ENCODE measurements around the gene BLOC1S5.

Gene BLOC1S5, protein sequence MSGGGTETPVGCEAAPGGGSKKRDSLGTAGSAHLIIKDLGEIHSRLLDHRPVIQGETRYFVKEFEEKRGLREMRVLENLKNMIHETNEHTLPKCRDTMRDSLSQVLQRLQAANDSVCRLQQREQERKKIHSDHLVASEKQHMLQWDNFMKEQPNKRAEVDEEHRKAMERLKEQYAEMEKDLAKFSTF

GRCh38 chr6:8063761-8064637, at the start of gene BLOC1S5:
Gene BLOC1S5, minus strand, starts transcription at chr6:8064389. Its CDS starts 13 bp downstream, at chr6:8064376.
- DNase-seq = peak; percentile 98 to 99

DNA sequence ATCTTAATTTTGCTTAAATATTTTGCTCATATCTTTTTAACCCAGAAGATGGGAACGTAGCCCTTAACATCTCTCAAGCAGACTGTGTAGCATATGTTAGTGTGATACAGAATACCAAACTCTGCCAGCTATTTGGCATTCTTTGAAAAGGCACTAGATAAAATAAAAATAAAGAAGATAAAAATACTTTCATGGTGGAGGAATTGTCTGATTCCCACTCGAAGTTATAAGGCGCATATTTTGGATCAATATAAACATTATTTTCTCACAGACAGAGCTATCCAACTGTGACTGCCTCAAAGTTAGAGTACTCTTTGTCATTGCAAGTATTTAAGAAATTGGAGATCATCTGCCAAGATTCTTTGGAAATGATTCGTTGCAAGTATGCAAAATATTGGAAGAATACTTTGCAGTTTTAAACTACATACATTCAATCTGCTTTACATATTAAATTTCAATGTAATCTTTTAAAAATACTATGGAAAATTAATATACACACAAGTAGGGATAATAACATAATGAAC, 49.0 kb upstream of the BLOC1S5 start:
- DNase-seq = no peak

GRCh38 chr6:8110725-8111124, 46.5 kb upstream of the BLOC1S5 start:
- no peak for DNase-seq

- DNase-seq = no peak
Observed at GRCh38 chr6:8110117-8110721, 46.0 kb upstream of the BLOC1S5 start.

GRCh38 chr6:8108759-8109539, 44.8 kb upstream of the BLOC1S5 start:
- no peak for DNase-seq

DNA sequence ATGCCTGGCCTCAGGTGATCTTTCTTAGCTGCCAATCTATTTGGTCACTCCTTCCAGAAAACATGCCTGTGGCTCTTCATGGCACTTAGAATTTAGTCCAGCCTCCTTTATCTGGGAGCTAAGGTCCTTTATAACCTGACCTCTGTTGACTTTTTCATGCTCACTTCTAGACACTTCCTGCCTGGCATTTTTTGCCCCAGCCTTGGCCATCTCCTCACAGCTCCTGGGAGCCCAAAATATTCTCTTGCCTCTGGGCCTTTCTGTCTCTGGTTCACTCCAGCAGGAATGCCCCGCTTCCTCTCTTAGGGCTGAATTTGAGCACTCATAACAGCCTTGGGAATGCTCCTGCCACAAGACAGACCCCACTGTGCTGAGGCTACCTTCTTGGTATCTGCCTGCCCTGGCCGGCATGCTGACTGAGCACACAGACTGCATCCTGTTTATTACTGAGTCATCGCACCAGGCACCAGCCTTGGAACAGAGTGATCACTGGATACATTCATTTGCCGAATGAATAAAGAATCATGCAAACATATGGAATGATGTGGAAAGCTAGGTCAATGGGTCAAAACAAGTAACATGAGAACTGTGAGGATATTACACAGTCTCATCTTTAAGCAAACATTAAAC, 44.0 kb upstream of the BLOC1S5 start:
- no peak for DNase-seq

DNA sequence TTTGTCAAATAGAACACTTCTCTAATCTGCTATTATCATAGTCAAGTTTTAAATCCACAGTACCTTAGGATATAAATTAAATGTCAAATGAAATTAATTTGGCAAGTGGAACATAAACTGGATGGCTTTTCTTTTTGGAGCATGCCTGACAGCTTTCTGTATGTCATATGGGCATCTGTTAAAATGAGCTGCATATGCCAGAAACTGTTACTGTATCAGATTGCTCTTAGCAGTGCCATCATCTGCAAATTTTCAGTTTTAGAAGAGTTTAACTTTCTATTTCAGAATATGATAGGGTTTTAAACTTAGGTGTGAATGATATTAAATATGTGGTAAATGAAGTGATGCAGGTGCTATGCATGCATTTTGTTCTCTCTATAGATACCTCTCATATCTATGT, 41.6 kb upstream of the BLOC1S5 start:
- no peak for DNase-seq

DNA sequence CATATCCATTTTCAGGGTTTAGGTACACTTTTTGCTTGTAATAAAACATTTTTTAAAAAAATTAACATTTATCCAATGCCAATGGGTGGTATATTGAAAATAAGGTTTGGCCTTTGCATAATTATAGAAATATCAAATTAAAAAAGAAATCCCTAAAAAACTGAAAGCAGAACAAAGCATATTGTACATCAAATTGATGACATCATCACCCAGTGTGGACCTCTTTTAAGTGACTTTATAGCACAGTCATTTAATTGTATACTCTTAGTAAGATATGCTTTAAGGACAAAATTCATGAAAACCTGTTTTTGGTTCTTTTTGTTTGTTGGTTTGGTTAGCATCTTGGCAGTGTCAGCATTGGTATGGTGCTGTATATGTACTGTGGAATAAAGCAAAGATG, 39.5 kb upstream of the BLOC1S5 start:
- DNase-seq = no peak

- DNase-seq = peak; percentile 98
Observed at GRCh38 chr6:8102122-8102958, 38.2 kb upstream of the BLOC1S5 start, which contains the start of gene EEF1E1. Gene EEF1E1, minus strand, starts transcription at chr6:8102548. Its CDS starts 27 bp downstream, at chr6:8102521.

DNA sequence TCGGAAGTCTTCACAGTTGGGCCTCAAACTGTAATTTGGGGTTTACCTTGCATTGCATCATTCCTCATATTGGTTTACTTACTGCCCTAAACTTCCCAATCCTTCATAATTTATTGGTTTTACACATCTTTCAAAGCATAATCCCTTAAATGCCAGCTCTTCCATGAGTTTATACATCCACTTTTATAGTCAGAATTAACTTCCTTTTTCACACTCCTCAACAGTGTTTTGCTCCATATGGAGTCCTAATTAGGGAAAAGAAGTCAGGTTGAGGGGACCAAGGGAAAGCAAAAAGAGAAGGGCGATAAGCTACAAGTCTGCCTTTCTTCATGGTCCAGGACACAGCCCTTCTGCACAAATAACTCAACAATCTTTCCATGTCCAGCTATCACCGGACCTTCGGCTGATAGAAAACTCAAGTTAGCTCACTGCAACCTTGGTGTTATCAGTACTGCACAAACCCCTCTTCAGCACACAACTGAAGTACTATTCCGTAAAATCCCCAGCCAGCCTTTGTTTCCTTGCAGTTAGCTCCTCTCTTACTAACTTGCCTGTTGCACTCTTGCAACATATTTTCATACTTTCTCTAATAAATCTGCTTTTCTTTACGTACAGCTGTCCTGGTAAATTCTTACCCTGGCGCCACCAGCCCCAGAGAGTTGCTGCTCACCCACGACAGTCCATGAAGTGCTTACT, 36.1 kb upstream of the BLOC1S5 start:
- no peak for DNase-seq

GRCh38 chr6:8090650-8091049, 26.5 kb upstream of the BLOC1S5 start:
- no peak for DNase-seq

DNA sequence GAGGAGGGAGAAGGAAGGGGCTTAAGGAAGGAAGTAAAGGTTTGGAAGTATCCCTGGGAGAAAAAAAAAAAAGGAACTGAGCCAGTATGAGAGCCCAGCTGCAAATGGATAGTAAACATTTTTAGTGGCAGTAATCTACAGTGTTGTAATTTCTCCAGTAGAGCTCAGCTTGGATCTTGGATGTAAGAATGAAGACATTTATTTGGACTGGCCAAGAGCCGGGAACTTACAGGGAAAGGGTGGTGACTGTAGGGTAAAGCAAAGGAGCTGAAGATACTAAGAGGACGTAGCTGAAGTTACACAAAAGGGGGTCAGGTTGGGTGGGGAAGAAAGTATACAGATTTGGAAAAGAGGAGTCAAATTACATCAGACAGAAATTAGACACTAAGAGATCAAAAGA, 24.7 kb upstream of the BLOC1S5 start:
- DNase-seq = no peak

DNA sequence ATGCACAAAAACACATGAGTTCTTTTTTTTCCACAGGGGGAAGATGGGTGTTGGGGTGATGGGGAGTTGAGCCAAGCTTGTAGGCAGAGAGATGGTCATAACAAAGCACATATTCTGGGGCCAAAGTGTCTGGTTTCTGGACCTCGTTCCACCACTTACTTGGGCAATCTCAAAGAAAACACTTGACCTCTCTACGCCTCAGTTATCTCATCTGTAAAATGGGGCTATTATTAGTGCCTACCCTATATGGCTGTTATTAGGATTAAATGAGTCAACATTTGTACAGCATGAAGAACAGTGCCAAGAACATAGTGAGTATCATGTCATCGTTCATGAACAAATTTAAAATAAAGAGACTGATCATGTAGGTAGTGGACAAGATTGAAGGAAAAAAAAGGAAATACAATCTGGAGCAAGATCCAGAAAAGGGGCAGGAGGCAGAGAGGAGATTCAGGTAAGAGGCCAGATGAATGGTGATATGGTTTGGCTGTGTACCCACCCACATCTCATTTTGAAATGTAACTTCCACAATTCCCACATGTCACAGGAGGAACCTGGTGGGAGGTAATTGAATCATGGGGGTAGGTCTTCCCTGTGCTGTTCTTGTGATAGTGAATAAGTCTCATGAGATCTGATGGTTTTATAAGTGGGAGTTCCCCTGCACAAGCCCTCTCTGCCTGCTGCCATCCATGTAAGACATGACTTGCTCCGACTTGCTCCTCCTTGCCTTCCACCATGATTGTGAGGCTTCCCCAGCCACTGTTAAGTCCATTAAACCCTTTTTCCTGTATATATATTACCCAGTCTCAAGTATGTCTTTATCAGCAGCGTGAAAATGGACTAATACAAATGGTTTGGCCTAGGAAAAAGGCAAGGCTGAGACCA, 23.9 kb upstream of the BLOC1S5 start:
- DNase-seq = no peak

DNA sequence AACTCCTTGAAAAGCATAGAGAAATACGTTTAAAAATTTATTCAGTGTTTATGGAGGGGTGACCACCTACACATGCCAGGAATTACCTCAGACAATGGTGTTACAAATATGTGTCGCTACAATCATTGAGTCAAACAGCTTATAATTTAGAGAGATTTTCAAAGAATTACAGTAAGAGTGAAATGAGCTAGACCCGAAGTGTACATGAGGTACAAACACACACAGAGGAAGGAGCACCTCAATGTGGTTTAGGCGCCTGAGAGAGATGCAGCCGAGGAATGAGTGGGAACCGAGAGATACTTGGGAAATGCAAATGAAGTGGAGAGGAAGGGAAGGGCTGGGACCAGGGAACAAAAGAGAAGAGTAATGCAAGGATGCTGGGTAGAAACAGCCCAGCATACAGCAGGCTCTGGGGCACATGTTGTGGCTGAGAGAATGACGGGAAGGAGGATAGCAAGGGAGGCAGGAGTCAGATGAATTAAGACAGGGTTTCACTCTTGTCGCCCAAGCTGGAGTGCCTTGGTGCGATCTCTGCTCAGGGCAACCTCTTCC, 22.6 kb upstream of the BLOC1S5 start:
- no peak for DNase-seq

- no peak for DNase-seq
Observed at GRCh38 chr6:8085053-8085511, 20.9 kb upstream of the BLOC1S5 start.

GRCh38 chr6:8084586-8084985, 20.4 kb upstream of the BLOC1S5 start:
- no peak for DNase-seq

DNA sequence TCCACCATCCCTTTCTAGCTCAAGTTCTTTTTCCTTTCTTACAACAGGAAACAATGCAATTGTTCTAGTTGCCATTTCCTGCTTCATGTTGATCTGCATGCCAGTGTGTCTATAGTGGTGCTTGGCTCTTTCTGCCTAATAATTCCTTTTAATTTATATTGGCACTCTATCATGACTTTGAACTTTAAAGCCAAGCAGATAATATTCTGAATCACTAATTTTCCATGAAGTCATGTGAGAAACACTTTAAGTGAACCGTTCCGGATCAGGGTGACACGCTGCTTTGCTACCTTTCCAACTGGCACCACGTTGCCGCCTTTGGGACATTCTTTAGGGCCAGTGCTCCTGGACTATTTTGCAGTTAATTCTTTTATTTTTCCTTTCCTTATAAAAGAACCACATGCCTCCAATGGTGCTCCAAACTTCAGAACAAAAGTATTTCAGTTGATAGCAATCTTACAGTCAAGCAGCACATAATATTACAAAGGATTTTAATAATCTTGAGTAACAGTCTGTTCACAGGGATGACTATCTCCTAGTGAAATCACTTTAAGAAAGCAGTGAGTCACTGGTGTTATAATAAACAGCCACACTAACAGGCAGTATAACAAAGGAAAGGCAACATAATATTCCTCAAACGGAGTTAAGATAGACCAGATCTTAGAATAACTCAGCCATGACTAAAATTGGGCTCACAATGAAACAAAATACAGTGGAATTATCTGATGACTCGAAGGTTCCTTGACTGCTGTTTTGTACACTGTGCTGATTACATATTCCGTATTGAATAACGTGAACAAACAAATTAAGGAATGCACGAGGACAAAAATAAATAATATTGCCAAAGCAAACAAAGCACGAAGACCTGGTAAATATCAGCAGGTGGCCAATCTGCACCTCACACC, 19.0 kb upstream of the BLOC1S5 start:
- no peak for DNase-seq

DNA sequence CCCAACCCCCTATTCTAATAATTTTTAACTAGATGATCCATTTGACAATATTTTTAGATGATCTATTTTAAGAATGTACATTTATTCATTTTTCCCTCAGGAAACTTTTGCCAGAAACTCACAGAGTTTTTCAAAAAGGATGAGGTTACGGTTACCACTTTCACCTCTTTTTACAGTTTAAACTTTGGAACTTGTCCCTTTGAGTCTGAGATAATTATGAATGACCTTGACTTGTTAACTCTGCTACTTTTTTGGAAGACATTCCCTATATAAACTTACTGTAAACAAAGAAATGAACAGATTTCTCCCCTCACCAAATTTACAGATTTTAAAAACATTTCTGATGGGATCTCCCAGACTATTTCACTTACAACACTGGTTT, 18.4 kb upstream of the BLOC1S5 start:
- no peak for DNase-seq

Data from stimulated activated CD4-positive, alpha-beta T cell treated with anti-CD3 and anti-CD28 coated beads, Interleukin-2, amount 100 ng/mL, for 24 hours (primary cell).